Left lung (tissue), 10 donors: ENCODE data around the gene SMKR1. TPM values are rescaled to one million over a fixed set of nuclear protein-coding genes. Genes with fewer than 3 reads are reported as not detected.
A peak's percentile ranks its signal among the peaks of the same experiment; 100 is the strongest.

ENCODE experiments used
- ATAC-seq: fragments of 200-7000 bp; cut with Tn5 transposase; one replicate; pipeline ENCODE4 v1.9.1; 2020; ENCODE audit warnings: moderate library complexity
- DNase-seq, 4 donors: peaks; one replicate each; pipeline ENCODE4 v3.0.0-alpha.2; 2013 to 2020
- H3K27ac ChIP-seq, 2 donors: fragments of 200-600 bp; sonication (generic) in 1 of 2; one replicate each; pipeline versions ENCODE4 v1.5.0 to v1.8.0; 2020 to 2021
- H3K27me3 ChIP-seq, 2 donors: fragments of 200-600 bp; sonication (generic) in 1 of 2; one replicate each; pipeline versions ENCODE4 v1.5.0 to v1.8.0; 2020 to 2021
- H3K36me3 ChIP-seq, 2 donors: fragments of 200-600 bp; sonication (generic) in 1 of 2; one replicate each; pipeline versions ENCODE4 v1.5.0 to v1.8.0; 2020 to 2021
- H3K4me1 ChIP-seq, 2 donors: fragments of 200-600 bp; one replicate each; pipeline ENCODE4 v1.8.0; 2021
- H3K4me3 ChIP-seq, 2 donors: fragments of 200-600 bp; sonication (generic) in 1 of 2; one replicate each; pipeline versions ENCODE4 v1.5.0 to v1.8.0; 2020 to 2021; ENCODE audit warnings: mild to moderate bottlenecking in 1 of 2
- H3K9me3 ChIP-seq, 2 donors: fragments of 200-600 bp; sonication (generic) in 1 of 2; one replicate each; pipeline versions ENCODE4 v1.5.0 to v1.8.0; 2020 to 2021
- intact Hi-C, 2 donors: fragments of 100-400 bp; cut with DNase I; formaldehyde crosslinking; loops; one replicate each; pipeline versions ENCODE4 v1.11.2 to v1.14.2; 2022
- polyA plus RNA-seq, 6 donors: library from polyadenylated mRNA; unstranded; fragments of 120-200 nt; gene quantifications; one replicate each; pipeline ENCODE4 v1.2.1, GENCODE V29; 2013; ENCODE audit not compliant: insufficient read length in 6 of 6
- total RNA-seq, 2 donors: library from RNA; stranded (reverse); fragmentation: NEBNext Ultra II Directional; extraction: Animal tissue kit (Norgen Biotek cat#: 25700); gene quantifications; one replicate each; pipeline ENCODE4 v1.2.1, GENCODE V29; 2021
- TF ChIP-seq, protein P1 (sequence below), 2 donors: fragments of 200-600 bp; sonication (generic) in 1 of 2; IDR thresholded peaks; one replicate each; pipeline versions ENCODE4 v1.5.0 to v1.8.0; 2021; ENCODE audit warnings: antibody characterized with exemption in 2 of 2
- donor health status: DM: no; HTN: yes; CAD: no.
- donor health status: DM: no; HTN: no; CAD: no.

Gene SMKR1
- total and polyA plus RNA-seq, 8 donors: 0.16 to 1.0 (median 0.57) TPM; not detected in 1

GRCh38 chr7:129498021-129498420 is 4.3 kb upstream of the SMKR1 start:
- H3K9me3 ChIP-seq: no peaks in the 10 kb centered on the region
- no peaks in the 10 kb centered on the region for H3K36me3 ChIP-seq
- H3K27me3 ChIP-seq: peaks cover 0 to 17% of the 10 kb centered on the region in 2 donors
- no peak for ATAC-seq
- no peak overlapping the region for H3K4me3 ChIP-seq
- TF ChIP-seq, protein P1, sequence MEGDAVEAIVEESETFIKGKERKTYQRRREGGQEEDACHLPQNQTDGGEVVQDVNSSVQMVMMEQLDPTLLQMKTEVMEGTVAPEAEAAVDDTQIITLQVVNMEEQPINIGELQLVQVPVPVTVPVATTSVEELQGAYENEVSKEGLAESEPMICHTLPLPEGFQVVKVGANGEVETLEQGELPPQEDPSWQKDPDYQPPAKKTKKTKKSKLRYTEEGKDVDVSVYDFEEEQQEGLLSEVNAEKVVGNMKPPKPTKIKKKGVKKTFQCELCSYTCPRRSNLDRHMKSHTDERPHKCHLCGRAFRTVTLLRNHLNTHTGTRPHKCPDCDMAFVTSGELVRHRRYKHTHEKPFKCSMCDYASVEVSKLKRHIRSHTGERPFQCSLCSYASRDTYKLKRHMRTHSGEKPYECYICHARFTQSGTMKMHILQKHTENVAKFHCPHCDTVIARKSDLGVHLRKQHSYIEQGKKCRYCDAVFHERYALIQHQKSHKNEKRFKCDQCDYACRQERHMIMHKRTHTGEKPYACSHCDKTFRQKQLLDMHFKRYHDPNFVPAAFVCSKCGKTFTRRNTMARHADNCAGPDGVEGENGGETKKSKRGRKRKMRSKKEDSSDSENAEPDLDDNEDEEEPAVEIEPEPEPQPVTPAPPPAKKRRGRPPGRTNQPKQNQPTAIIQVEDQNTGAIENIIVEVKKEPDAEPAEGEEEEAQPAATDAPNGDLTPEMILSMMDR (IDR thresholded peaks at IDR 0.05): no peak
- intact Hi-C loops: no loop called here
- peaks cover 0 to 14% of the 10 kb centered on the region in 2 donors for H3K4me1 ChIP-seq
- DNase-seq: no peak
- no peak overlapping the region for H3K27ac ChIP-seq

GRCh38 chr7:129499999-129500398 is 2.3 kb upstream of the SMKR1 start:
- DNase-seq (no peak), ATAC-seq (no peak)
- H3K27ac ChIP-seq: no peak overlapping the region
- intact Hi-C loops: no loop called here
- peaks cover 0 to 29% of the 10 kb centered on the region in 2 donors for H3K27me3 ChIP-seq
- H3K4me3 ChIP-seq: no peak overlapping the region
- no peaks in the 10 kb centered on the region for H3K9me3 ChIP-seq
- no peaks in the 10 kb centered on the region for H3K36me3 ChIP-seq
- TF ChIP-seq, protein P1 (IDR thresholded peaks at IDR 0.05): no peak
- H3K4me1 ChIP-seq: peaks cover 0 to 18% of the 10 kb centered on the region in 2 donors

GRCh38 chr7:129502708-129503685 is 666 bp downstream of the SMKR1 start:
- intact Hi-C loops: no loop called here
- DNase-seq: no peak
- ATAC-seq: peak; percentile 24
- no peaks in the 10 kb centered on the region for H3K9me3 ChIP-seq
- no peak overlapping the region for H3K27ac ChIP-seq
- TF ChIP-seq, protein P1 (IDR thresholded peaks at IDR 0.05): no peak
- peaks cover 0 to 18% of the 10 kb centered on the region in 2 donors for H3K4me1 ChIP-seq
- peak overlapping the region; percentile 54 for H3K4me3 ChIP-seq
- peaks cover 0 to 29% of the 10 kb centered on the region in 2 donors for H3K27me3 ChIP-seq
- H3K36me3 ChIP-seq: no peaks in the 10 kb centered on the region

- peaks cover 0 to 29% of the 10 kb centered on the region in 2 donors for H3K27me3 ChIP-seq
- TF ChIP-seq, protein P1 (IDR thresholded peaks at IDR 0.05): no peak
- H3K27ac ChIP-seq: no peak overlapping the region
- ATAC-seq: no peak
- H3K4me3 ChIP-seq: no peak overlapping the region
- no peaks in the 10 kb centered on the region for H3K36me3 ChIP-seq
- DNase-seq: no peak
- H3K9me3 ChIP-seq: no peaks in the 10 kb centered on the region
- H3K4me1 ChIP-seq: peaks cover 0 to 18% of the 10 kb centered on the region in 2 donors
- intact Hi-C loops: no loop called here
Measured at GRCh38 chr7:129503725-129504124, 1.4 kb downstream of the SMKR1 start.

GRCh38 chr7:129512192-129512591 is 9.9 kb downstream of the SMKR1 start:
- ATAC-seq: no peak
- H3K27me3 ChIP-seq: peaks cover 0 to 11% of the 10 kb centered on the region in 2 donors
- H3K4me1 ChIP-seq: no peaks in the 10 kb centered on the region
- H3K36me3 ChIP-seq: no peaks in the 10 kb centered on the region
- no peak overlapping the region for H3K4me3 ChIP-seq
- H3K9me3 ChIP-seq: no peaks in the 10 kb centered on the region
- intact Hi-C loops: no loop called here
- TF ChIP-seq, protein P1 (IDR thresholded peaks at IDR 0.05): no peak
- no peak for DNase-seq
- no peak overlapping the region for H3K27ac ChIP-seq
